Measurements from ENCODE around the gene CDC42BPG. TPM values are rescaled to one million over a fixed set of nuclear protein-coding genes. Genes with fewer than 3 reads are reported as not detected.
"Not testable (repeated sequence)": the region's sequence is repeated elsewhere in the genome, so short reads cannot be mapped to it uniquely, and the experiment has no call there.

Gene CDC42BPG
- total RNA-seq, 1 donor from 2014 or later, result 0.20 TPM

DNA sequence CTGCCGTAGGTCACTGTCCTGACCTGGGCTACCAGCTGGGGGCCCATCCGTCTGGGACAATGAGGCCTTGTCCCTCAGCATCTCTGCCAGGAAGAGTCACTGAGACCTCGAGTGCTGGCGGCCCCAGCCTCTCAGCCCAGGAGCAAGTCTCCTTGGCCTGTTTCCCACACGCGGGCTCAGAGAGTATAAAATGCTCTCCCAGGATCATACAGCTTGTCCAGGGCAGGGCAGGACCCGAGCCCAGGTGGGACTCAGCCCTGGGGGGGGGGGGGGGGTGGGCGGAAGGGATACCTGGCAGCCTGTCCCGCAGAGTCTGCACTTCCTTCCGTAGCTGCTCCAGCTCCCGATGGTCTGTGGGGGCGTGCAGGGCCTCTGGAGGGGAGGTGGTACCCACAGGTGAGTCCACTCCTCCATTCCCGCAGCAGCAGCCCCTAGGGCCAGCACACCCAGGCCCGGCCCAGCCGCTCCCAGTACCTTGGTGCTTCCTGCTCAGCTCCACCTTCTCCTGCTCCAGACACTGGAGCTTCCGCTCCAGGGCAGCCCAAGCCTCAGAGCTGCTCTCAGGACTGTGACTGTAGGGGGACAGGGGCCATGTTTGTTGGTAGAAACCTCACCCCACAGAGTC is 7.9 kb downstream of the CDC42BPG start:
- DNase-seq (ENCODE audit: low read depth, low spot score), result no peak

- no peak for DNase-seq (ENCODE audit: low read depth, low spot score)
These were observed 8.6 kb downstream of the CDC42BPG start for GRCh38 chr11:64835616-64836447.

DNA sequence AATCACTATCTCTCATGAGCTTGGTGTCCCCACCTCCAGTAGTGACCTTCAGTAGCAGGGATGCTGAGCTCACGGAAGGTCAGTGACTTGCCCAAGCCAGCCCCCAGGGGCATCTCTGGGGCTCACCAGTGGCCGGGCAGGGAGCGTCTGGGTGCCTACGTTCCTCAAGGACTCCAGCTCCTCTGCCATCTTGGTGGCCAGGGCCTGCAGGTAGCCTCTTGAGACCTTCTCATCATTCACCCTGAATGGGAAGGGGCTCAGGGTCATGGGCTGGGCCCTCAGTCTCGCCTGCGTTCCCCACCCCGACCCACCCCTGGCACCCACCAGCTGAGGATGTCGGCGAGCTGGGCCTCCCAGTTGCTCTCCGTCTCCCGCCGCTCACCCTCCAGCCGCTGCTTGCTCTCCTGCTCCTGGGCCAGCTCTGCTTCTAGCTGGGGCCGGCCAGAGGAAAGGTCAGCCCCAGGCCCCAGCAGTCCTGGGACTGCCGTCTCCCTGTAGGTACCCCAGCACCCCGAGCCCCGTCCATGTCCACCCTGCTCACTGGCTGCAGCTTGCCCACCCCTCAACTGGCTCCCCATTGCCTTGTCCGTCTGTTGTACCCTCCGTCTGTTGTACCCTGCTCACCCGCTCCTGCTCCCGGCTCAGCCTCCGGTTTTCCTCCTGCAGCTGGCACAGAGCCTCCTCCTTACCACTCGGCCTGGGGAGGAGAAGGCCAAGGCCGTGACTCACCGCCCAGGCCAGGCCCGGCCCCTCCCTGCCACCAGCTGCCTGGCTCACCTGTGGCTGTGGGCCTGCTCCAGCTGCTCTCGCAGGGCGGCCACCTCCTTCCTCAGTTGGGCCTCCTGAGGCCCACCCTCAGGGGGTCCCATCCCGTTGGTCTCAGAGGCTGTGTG is 9.5 kb downstream of the CDC42BPG start:
- no peak for DNase-seq (ENCODE audit: low read depth, low spot score)

DNA sequence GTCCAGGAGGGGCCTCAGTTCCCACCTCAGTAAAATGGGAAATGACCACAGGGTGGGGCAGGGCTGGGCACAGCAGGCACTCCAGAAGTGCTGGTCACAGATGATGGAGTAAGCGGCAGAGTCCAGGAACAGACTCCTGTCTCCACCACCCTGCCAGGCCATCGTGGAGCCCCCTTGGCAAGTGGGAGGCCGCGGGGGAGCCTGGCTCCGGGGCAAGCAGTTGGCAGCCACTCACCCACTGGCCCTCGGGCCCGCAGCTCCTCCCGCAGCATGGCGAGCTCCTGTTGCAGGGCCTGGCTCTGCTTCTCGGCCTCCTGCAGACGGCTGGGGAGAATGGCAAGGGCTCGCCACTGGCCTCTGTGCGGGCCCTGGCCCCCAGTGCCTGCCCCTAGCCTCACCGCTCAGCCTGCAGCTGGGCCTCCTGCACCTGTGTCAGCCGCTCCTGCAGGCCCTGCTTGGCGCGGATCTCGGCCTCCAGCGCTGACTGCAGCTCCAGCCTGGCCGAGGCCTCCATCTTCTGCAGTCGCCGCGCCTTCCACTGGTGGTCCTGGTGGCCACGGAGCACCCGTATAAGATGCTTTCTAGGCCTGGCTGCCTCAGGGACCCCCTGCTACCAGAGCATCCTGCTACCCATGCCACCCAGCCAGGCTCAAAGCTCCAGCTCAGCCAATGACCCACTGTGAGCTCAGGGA is 10.3 kb downstream of the CDC42BPG start:
- DNase-seq (ENCODE audit: low read depth, low spot score), result no peak

DNA sequence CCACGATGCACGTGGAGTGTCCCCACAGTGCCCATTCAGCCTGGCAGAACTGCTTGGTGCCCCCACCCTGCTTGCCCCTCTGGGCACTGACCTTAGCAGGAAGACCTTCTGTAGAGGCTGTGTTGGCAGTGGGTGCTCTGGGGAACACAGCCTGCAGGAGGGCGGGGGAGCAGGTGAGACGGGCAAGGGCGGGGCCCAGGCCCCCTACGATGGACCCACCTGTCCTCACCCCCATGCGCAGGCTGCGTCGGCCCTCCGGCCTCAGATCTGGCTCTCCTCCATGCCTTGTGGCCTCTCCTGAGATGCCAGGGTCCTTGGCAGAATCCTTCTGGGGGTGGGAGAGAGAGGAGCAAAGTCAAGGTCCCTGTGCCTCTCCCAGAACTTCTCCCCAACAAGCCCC is 10.9 kb downstream of the CDC42BPG start:
- no peak for DNase-seq (ENCODE audit: low read depth, low spot score)

DNA sequence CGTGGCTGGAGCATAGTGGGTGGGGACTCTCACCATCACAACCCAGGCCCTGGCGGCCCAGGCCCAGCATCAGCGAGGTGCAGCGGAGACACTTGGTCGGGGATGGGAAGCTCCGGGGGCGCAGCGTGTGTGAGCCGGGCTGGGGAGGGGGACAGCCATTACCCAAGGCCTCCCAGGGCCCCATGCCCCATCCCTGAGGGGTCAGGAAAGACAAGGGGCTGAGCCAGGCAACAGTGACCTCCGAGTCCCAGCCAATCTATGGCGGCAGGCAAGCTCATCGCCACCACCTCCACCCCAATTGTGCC is 11.3 kb downstream of the CDC42BPG start:
- no peak for DNase-seq (ENCODE audit: low read depth, low spot score)

GRCh38 chr11:64832467-64833197 is 11.8 kb downstream of the CDC42BPG start:
- no peak for DNase-seq (ENCODE audit: low read depth, low spot score)

DNA sequence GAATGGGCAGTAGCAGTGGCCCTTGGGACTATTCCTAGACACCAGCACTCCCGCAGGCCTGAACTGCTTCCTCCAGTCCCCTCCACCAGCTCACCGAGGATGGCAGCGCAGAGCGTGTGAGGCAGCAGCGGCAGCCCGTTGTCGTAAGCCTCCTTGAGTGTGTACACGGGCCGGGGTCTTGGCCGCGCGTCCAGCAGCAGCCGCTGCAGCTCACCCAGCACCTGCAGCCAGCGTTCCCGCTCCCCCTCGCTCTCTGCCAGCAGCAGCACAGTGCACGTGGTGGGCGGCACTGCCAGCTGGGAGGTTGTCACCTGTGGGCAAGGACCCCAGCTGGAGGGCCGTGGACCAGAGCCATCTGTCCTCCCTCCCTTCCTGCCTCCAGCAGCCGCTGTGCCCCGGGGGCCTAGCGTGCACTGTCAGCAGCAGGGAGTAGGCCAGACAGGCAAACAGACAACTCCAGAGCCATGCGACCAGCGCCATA is 13.0 kb downstream of the CDC42BPG start:
- DNase-seq (ENCODE audit: low read depth, low spot score), result no peak

DNA sequence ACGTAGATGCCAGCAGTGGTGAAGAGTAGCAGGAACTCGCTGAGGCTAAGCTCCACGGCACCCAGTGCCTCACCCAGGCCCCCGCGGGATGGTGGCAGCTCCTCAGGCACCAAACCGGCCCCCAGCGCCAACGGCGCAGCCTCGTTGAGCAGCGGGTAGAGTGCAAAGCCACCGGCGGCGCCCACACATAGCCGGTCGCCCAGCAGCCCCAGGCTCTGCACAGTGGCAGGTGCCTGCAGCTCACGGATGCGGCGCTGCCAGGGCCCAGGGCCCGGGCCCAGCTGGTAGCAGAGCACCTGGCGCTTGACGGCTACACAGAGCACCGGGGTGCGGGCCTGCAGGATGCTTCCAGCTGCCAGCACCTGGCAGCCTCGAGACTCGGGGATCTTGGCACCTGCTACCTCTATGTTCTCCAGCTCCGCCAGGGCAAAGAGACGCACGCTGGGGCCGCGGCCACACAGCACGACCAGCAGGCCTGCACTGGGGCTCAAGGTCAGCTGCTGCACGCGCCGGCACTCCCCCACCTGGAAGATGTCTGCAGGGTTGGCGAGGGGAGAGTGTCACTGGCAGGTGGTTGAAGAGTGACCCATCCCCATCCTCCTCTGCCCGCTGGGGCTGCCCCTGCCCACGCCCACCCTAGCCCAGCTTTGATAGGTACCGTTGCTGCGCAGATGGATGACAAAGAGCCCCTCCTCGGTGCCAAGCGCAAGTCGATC is 14.8 kb downstream of the CDC42BPG start:
- no peak for DNase-seq (ENCODE audit: low read depth, low spot score)

DNA sequence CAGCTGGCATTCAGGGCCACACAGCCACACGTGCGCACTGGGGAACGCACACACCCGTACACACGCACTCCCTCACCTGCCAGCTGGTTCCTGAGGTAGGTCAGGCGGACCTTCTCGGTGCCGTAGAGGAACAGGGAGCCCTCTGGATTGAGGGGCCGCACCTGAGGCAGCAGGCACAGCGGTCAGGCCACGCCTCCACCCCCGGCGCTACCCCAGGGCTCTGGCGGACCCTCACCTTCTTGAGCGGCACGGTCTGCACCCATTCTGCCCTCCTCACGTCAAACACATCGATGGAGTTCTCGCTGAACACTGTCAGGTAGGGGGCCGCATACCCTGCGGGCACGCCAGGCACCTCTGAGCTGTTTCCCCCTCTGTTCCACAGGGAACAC is 17.0 kb downstream of the CDC42BPG start:
- no peak for DNase-seq (ENCODE audit: low read depth, low spot score)

- DNase-seq (ENCODE audit: low read depth, low spot score), result no peak
These were observed 17.6 kb downstream of the CDC42BPG start for GRCh38 chr11:64826578-64827450.

DNA sequence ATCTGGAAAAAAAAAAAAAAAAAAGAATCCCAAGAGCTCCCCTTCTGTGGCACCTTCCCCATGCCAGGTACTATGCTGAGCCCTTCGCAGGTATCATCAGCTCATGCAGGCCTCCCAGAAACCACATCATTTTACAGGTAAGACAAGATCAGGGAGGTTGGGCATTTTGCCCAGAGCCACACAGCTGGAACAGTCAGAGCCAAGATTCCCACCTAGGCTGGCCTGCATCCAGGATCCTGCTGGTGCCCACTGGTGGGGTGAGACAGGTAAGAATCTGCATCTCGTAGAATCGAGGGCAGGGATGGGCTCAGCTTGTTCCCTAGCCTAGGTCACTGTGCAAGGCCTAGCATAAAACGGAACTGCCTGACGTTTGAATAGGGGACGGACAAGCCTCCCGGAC is 18.4 kb downstream of the CDC42BPG start:
- no peak for DNase-seq (ENCODE audit: low read depth, low spot score)

DNA sequence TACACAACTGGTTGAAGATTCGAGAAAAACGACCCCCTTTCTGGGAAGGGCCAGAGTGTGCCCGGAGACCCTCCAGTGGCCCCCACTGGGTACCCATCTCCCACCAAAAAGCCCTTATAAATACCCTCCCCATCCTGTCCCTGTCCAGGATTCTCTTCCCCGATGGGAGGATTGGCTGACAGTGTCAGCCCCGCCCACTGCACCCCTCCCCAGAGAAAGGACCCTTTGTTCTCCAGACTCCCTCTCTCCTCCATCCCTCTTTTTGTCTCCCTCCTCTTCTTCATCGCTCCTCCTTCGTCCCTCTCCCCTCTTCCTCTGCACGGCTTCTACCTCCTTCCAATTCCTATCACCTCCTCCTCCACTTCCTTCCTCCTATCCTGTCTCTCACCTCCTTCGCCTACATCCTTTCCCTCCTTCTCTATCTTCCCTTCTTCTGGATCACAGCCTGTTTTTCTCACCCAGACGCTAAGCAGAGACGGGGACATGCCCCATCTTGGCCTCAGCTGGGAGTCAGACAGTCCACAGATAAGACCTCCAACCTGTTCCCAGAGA is 20.8 kb downstream of the CDC42BPG start:
- no peak for DNase-seq (ENCODE audit: low read depth, low spot score)

DNA sequence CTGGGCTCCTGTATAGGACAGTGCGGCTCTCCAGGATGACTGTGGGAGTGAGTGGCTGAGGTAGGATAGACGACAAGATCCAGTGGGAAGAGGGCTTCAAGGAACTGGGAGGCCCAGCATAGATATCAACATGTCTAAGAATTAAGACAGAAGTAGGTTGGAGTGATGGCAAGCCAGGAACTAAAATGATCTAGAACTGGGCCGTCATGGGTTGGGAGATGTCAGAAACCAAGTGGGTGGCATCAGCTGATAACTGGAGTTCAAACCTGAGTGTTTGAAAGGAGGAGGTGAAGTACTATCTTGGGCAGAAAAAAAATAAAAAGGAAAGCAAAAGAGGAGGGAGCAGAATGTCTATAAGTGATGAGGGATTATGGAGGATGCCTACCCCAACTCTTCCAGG is 27.0 kb downstream of the CDC42BPG start:
- DNase-seq (ENCODE audit: low read depth, low spot score), result no peak

DNA sequence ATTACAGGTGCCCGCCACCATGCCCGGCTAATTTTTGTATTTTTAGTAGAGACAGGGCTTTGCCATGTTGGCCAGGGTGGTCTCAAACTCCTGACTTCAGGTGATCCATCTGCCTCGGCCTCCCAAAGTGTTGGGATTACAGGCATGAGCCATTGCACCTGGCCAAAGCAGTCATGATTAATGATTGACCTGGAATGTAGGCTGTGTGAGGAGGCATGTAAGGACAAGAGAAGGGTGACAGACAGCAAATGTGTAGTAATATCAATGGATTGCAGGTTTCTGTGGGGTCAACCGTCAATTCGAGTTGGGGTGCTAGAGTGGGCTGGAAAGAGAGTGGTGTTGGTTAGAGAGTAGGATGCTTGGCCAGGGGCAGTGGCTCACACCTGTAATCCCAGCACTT is 29.0 kb downstream of the CDC42BPG start:
- DNase-seq (ENCODE audit: low read depth, low spot score), result not testable (repeated sequence)

DNA sequence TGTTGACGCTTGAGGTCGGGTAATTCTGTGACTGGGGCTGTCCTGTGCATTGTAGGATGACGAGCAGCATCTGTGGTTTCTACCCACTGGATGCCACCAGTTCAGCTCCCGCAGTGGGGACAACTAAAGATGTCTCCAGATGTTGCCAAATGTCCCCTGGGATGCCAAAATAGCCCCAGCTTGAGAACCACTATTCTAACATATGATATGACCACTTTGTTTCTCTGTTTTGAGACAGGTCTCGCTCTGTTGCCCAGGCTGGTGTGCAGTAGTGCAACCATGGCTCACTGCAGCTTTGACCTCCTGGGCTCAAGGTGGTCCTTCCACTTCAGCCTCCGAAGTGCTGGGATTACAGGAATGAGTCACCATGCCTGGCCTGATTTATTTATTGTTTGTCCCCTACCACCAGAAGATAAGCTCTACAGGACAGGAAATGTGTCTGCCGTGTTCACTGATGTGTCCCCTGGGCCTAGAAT is 29.7 kb downstream of the CDC42BPG start:
- DNase-seq (ENCODE audit: low read depth, low spot score), result no peak

- no peak for DNase-seq (ENCODE audit: low read depth, low spot score)
These were observed 30.6 kb downstream of the CDC42BPG start for GRCh38 chr11:64813826-64814225.

DNA sequence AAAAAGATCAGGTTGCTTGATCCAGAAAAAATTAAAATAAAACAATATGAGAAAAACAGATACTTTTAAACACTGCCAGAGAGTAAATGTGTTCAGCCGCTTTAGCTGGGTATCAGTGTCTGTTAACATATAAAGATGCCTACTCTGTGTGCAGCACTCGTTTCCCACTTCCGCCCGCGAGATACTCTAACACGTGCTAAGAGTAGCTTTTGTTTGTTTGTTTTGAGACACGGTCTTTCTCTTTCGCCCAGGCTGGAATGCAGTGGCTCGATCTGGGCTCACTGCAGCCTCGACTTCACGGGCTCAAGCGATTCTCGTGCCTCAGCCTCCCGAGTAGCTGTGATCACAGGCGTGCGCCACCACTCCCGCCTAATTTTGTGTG is 33.6 kb downstream of the CDC42BPG start:
- DNase-seq (ENCODE audit: low read depth, low spot score), result no peak
